AG04450 (cell line): ENCODE data around the gene ALDH1L2. TPM values are rescaled to one million over a fixed set of nuclear protein-coding genes. Genes with fewer than 3 reads are reported as not detected.

Experiments
- CTCF ChIA-PET: fragments of 300-600, 350-600 bp; formaldehyde crosslinking; extraction: SDS; loops from one replicate; lab custom pipeline; 2022; ENCODE audit warnings: antibody characterized with exemption, inconsistent platforms; lab: Charles Lee
- POLR2A ChIA-PET: fragments of 350-600 bp; formaldehyde crosslinking; extraction: SDS; loops from one replicate; lab custom pipeline; 2021; ENCODE audit warnings: antibody characterized with exemption, inconsistent platforms; lab: Yijun Ruan, JAX
- DNase-seq: peaks from one replicate; pipeline ENCODE4 v3.0.0-alpha.2; 2011; ENCODE audit warnings: low read depth, low spot score
- H3K27ac ChIP-seq: one replicate; pipeline ENCODE4 v1.5.1; 2012; ENCODE audit warnings: low read depth, low read length, control low read depth
- H3K27me3 ChIP-seq: one replicate; pipeline ENCODE4 v1.6.0; 2012; ENCODE audit warnings: low read length; ENCODE audit not compliant: control insufficient read depth, insufficient read depth
- H3K4me3 ChIP-seq: 2 replicates; pipeline ENCODE4 v1.5.1; 2011; ENCODE audit warnings: mild to moderate bottlenecking, low read depth, low read length, control low read depth
- H3K9me3 ChIP-seq: 2 replicates; pipeline ENCODE4 v1.5.1; 2012; ENCODE audit warnings: low read length; ENCODE audit not compliant: control insufficient read depth, insufficient read depth
- polyA plus RNA-seq: library from polyadenylated mRNA; depleted of rRNA; stranded (reverse); fragments of >200 nt; gene quantifications from 2 replicates; pipeline ENCODE4 v1.2.3, GENCODE V29; 2011
- TF ChIP-seq, protein P1 (sequence below): IDR thresholded peaks from 2 replicates; pipeline ENCODE4 v1.5.1; 2011; ENCODE audit warnings: low read depth, low read length, control low read depth, inconsistent platforms

The ALDH1L2 gene
- polyA plus RNA-seq, 1 experiment, result 116 TPM

DNA sequence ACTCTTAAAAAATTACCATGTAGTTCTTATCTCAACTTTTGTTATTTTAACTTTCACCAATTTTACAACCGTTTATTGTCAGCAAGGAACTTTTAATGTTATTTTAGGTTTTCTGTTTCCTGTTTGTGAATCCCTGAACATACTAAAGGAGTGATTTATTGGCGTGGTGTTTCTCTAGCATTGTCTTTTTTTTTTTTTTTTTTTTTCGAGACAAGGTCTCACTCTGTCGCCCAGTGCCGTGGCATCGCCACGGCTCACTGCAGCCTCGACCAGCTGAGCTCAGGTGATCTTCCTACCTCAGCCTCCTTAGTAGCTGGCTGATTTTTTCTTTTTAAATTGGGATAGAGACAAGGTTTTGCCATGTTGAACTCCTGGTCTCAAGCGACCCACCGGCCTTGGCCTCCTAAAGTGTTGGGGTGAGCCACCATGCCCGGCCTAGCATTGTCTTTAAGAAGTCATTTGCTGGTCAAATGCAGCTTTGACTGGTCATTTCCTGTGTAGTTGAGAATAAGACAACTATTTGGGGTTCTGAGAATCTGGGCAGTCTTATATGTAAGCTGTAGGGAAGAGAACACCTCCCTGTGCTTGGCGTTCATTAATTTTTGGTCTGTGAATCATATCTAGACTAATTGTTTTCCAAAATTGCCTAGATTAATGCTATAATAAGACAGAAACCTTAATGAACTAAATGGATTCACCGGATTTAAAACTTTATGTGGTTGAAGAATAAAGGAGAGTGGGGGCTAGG, 25.4 kb upstream of the ALDH1L2 start:
- POLR2A ChIA-PET, result interaction anchor here (3.0 kb wide), 1 partner anchor 26 kb away, joined by 28 read pairs; the partner anchor contains the start of gene ALDH1L2
- no peak overlapping the region for H3K27ac ChIP-seq
- TF ChIP-seq, protein P1, sequence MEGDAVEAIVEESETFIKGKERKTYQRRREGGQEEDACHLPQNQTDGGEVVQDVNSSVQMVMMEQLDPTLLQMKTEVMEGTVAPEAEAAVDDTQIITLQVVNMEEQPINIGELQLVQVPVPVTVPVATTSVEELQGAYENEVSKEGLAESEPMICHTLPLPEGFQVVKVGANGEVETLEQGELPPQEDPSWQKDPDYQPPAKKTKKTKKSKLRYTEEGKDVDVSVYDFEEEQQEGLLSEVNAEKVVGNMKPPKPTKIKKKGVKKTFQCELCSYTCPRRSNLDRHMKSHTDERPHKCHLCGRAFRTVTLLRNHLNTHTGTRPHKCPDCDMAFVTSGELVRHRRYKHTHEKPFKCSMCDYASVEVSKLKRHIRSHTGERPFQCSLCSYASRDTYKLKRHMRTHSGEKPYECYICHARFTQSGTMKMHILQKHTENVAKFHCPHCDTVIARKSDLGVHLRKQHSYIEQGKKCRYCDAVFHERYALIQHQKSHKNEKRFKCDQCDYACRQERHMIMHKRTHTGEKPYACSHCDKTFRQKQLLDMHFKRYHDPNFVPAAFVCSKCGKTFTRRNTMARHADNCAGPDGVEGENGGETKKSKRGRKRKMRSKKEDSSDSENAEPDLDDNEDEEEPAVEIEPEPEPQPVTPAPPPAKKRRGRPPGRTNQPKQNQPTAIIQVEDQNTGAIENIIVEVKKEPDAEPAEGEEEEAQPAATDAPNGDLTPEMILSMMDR, result no peak
- peak overlapping the region; percentile 88 for H3K4me3 ChIP-seq
- no peaks in the 10 kb centered on the region for H3K27me3 ChIP-seq
- DNase-seq, result no peak
- CTCF ChIA-PET, result no interaction called here
- no peaks in the 10 kb centered on the region; the same call in 1 of the 2 replicates for H3K9me3 ChIP-seq

DNA sequence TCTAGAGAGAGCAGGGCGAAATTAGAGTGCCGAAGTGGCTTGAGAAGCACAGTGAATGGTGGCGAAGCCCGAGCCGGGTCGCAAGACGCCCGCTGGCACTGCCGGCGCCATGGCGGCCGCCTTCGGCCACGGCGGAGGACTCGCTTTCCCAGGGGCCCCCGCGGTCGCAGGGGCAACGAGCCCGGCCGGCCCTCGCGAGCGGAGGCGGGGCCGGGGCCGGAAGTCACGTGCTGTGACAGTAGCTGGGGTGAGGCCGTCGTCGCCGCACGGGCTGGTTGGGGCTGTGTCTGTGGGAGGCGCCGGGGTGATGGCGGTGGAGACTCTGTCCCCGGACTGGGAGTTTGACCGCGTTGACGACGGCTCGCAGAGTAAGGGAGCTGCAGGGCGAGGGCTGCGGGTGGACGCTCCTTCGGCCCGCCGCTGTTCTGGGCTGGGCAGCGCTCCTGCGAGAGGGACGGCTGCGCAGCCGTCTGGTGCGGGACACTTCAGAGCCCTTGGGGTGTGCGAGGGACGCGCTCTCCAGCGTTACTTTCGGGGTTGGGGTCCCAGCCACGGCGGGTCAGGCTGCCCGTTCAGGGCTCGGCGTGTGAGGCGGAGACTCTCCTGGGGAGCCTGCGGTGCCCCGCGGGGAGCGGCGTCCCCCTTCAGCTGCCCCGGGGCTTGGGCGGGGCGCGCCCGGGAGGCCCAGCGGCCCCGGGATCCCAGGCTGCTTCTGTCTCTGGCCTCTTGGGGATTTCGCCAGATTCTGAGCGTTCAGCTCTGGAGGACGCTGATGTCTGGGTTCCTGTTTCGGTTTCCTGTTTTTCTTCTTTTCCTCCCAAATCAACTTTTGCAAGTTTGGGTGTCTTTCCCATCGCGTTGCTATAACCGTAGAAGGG, 23.5 kb upstream of the ALDH1L2 start, which contains the start of gene WASHC4:
WASHC4 (plus strand) TSS at position 238 of the 878 bp plus-strand sequence; CDS start at position 308, 70 bp downstream.
- TF ChIP-seq, protein P1, result no peak
- ChIA-PET CTCF (no interaction called here), POLR2A (interaction anchor here (0.9 to 3.0 kb wide), 3 partner anchors 16 to 40 kb away, joined by 3 to 28 read pairs (median 3); partner anchors contain the start of gene ALDH1L2)
- no peaks in the 10 kb centered on the region for H3K27me3 ChIP-seq
- peak within 1 kb of the TSS; percentile 88 for H3K4me3 ChIP-seq
- peak; percentile 47 for DNase-seq
- no peaks in the 10 kb centered on the region; the same call in 1 of the 2 replicates for H3K9me3 ChIP-seq
- H3K27ac ChIP-seq, result peak within 1 kb of the TSS; percentile 81

DNA sequence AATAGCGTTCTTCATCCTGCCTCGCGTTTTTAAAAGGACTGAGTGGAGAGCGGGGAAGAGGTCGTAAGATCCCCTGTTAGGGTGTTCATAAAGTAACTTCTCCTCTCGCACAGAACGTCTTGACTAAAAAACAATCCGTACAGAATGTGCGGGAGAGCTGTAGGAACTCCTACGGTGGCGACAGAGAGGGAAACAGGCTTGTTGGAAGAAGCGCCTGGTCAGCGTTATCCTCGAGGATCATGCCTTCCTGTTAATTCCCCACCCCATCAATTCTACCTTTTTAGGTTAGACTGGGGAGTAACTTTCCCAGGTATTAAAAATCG, 22.9 kb upstream of the ALDH1L2 start:
- H3K27me3 ChIP-seq, result no peaks in the 10 kb centered on the region
- H3K9me3 ChIP-seq, result no peaks in the 10 kb centered on the region; the same call in 1 of the 2 replicates
- ChIA-PET CTCF (no interaction called here), POLR2A (interaction anchor here (0.9 to 3.0 kb wide), 3 partner anchors 16 to 40 kb away, joined by 3 to 28 read pairs (median 3); partner anchors contain the start of gene ALDH1L2)
- DNase-seq, result no peak
- H3K27ac ChIP-seq, result peak overlapping the region; percentile 54
- TF ChIP-seq, protein P1, result no peak
- H3K4me3 ChIP-seq, result peak overlapping the region; percentile 62

DNA sequence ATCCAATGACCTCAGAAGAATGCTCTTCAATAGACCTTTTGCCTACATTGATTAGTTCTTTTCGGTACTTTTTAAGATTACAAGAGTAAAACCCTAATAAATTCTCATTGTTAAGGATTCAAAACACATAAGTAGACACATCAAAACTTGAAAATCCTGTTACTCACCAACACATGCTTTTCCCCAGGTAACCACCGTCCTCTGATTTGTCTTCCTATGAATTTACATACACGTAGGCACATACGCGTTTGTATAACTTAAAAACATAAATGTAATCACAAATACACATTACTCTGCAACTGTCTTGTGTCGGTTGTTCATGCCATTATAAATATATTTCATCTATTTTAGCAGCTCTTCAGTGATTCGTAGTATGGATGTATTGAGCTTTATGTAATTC, 22.4 kb upstream of the ALDH1L2 start:
- no peak for DNase-seq
- peak overlapping the region; percentile 62 for H3K4me3 ChIP-seq
- CTCF ChIA-PET, result no interaction called here
- H3K27ac ChIP-seq, result no peak overlapping the region
- TF ChIP-seq, protein P1, result no peak
- no peaks in the 10 kb centered on the region for H3K27me3 ChIP-seq
- POLR2A ChIA-PET, result interaction anchor here (3.0 kb wide), 1 partner anchor 23 kb away, joined by 28 read pairs; the partner anchor contains the start of gene ALDH1L2
- no peaks in the 10 kb centered on the region; the same call in 1 of the 2 replicates for H3K9me3 ChIP-seq
